ENCODE data around the gene ASIC5.

ASIC5 gene

DNA sequence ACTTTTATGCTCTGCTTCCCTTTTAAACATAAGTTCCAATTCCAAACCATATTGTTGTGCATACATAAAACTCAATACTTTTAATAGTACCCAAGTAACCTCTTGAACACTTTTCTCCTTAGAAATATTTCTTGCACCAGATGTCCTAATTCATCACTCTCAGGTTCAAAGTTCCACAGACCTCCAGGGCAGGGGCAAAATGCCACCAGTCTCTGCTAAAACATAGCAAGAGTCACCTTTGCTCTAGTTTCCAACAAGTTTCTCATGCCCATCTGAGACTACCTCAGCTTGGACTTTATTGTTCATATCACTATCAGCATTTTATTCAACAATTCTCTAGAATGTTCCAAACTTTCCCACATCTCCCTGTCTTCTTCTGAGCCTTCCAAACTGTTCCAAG lies 13.7 kb upstream of the ASIC5 start:
- DNase-seq (ENCODE audit: low read depth) = no peak

DNA sequence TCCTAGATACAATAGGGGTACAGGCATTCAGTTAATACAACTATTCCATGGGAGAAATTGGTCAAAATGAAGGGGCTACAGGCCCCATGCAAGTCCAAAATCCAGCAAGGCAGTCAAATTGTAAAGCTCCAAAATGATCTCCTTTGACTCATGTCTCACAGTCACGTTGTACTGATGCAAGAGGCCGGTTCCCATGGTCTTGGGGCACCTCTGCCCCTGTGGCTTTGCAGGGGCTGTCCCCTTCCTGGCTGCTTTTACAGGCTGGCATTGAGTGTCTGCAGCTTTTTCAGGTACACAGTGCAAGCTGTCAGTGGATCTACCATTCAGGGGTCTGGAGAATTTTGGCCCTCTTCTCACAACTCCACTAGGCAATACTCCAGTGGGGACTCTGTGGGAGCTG lies 12.5 kb upstream of the ASIC5 start:
- DNase-seq (ENCODE audit: low read depth) = no peak

DNA sequence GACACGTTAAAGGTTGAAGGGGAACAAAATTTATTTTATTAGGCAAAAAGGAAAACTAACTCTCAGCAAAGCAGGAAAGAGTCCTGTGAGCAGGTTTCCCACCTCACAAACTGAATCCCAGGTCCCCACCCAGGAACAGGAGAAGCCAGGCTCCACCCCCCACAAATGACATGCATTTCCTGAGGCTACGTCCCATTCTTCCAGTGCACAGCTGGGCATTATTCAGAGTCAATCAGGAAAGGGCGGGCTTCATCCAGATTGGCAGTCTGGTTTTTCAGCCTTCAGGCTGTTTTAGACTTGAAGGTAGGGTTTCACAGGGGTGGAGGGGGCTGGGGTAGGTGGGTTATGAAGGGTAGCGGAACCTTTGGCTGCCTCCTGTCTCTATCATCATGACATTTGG lies 11.9 kb upstream of the ASIC5 start:
- DNase-seq (ENCODE audit: low read depth) = no peak

DNA sequence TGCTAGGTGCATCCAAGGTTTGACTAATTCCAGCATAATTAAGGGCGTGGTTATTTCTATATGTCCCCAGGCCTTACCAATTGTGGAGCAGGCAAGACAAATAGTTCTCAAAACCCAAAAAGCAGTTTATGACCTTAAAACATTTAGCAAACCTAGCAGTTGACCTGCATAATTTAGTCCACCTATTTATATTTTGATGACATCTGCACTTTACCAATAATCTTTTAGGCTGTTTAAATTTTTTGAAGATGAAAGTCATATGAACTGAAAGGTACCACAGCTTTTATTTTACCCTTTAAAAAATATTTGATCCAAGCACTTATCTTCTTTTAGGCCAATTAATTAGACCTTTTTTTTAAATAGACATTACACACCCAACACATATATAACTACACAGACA lies 9.8 kb upstream of the ASIC5 start:
- no peak for DNase-seq (ENCODE audit: low read depth)

DNA sequence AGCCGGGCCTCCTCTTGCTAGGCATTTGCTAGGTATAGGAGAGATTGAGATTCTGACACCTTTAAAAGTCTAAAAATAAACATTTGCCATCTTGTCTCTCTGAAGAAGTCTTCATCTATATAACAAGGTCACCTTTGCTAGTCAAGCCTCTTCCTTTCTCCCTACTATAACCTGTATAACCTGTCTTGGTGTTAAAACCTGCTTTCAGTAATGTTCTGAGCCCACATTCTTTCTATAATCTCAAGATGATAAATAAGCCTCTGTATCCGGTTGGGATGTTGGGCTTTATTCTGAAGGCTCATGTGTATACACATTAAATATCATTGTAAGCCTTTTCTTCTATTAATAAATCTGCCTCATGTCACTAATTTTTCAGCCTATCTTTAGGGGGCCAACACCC lies 10.2 kb downstream of the ASIC5 start:
- DNase-seq (ENCODE audit: low read depth) = no peak

DNA sequence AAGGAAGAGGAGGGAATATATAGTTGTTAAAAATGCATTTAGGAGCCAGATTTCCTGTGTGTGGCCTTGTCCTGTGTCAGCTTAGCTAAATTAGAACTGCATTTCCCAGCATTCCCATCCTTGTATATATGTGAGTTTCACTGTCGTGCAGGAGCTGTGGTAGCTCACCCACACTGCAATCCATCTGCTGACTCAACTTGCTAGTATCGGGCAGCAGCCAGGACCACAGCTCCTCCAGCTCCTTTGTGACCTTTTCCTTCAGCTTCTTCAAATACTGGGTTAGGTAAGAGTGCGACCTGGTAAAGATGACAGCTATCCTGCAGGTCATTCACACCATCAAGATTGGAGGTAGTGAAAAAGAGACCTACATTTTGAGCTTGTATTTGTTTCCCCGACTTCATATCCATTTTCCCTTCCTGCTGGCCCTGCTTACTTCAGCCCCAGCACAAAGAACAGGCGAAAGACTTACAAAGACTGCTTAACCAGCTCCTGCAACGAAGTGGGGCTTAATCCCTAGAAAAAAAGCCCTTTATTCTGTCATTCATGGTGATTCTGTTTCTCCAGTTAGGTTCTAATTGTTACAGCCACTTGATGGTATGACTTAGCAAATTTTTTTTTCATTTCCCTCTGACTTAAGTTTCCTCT lies 11.4 kb downstream of the ASIC5 start:
- no peak for DNase-seq (ENCODE audit: low read depth)

DNA sequence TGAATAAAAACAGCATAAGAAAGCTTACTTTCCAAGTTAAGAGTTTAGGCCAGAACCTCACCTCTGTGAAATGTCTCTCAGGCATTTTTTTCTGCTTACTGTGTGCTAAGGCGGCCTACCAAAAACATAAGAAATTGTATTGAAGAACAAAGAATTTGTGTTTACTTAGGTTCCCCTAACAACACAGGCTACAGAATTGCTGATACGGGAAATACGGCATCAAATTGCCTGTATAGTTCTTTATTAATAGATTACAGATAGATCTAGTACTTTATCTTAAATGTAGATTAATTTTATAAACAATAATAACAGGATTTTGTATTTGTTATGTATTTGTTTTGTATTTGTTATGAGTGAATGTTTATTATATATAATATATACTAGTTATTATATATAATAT lies 12.9 kb downstream of the ASIC5 start:
- no peak for DNase-seq (ENCODE audit: low read depth)

DNA sequence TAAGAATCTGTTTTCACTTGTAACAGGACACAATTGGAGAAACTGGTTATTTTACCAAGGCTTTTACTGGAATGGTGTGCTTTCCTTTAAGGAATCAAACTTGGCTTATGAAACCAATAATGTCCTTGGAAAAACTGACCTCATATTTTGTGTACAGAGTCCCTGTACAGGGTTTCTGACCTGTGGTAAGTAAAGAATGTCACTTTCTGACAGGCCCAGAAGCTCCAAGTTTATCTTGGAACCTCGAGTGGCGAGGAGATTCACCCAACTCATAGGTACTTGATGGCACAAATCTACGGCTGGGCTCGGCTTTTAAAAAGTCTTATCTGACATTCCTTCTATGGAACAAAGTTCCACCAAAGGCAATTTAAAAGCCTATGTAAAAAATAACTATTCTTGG lies 17.0 kb downstream of the ASIC5 start:
- no peak for DNase-seq (ENCODE audit: low read depth)

DNA sequence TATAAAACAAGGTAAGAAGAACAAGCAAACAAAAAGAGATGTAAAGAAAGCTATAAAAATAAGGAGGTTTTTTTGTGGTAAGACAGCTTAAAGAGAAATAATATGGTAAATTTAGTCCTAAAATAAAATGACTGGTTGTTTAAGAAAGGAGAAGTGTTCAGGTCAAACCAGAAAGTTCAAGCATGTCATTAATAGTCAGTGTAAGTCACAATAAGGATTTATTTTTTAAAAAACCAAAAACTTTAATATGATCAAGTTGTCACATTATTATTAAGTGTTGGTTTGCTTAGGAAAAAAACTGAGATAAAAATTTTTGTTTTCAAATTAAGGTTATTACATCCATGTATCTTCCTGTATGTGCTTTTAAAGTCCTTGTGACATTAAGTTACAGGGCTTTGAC lies 19.1 kb downstream of the ASIC5 start:
- DNase-seq (ENCODE audit: low read depth) = no peak

DNA sequence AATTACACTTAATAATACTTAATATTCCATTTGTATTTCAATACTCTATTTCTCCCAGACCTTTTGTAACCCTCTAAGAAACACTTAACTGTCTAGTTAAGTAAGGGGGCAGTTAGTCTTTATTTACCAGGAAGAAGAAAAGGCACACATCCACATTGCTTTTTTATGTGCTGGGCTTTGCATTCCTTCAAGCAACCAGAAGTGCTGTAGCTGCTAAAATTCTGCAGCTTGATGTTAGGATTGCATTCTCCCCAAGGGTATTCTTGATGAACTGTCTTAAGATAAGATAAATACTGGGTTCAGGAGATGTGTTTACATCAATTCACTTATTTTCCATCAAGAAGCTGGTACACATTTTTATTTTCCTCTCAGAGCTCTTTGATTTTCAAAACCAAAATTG lies 24.0 kb downstream of the ASIC5 start:
- DNase-seq (ENCODE audit: low read depth) = no peak

DNA sequence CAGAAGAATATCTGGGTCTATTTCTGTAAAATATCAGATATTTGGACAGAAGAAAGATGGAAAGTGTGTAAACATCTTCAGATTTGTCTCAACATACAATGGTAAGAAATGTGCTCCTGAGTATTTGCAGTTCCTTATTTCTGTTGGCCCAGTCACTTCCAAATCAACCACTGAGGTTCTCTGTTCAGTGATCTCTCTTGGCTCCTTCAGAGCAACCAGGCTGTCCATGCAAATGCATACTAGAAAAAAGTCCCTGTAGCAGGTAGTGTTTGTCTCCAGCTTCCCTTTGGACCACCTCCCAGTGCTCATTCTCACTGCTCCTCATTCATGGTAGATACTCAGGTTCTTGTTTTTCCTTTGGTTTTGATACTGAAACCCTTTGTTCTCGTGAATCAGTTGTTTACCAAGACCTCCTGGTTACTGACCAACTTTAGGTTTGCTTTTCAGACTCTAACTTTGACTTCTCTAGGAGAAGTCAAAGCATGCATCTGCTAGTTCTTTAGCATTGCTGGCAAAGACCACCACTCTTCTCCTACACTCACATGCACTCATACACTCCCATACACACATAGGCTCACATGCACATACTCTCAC lies 28.8 kb downstream of the ASIC5 start:
- no peak for DNase-seq (ENCODE audit: low read depth)

DNA sequence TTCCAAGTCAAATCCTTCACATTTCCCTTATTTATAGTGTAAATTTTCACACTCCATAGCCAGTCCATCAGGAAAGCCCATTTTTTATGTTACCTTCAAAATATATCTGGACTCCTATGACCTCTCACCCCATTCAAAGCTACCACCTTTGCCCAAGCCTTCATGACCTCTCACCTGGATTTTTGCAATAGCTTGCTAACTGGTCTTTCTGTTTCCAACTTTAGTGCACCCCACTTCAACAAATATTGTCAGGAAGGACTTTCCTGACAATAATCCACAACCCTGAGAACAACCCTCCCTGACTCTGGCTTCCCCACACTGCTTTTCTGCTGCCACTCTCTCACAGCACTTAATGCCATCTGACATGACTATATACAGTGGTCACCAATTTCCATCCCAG lies 33.4 kb downstream of the ASIC5 start:
- DNase-seq (ENCODE audit: low read depth) = no peak

DNA sequence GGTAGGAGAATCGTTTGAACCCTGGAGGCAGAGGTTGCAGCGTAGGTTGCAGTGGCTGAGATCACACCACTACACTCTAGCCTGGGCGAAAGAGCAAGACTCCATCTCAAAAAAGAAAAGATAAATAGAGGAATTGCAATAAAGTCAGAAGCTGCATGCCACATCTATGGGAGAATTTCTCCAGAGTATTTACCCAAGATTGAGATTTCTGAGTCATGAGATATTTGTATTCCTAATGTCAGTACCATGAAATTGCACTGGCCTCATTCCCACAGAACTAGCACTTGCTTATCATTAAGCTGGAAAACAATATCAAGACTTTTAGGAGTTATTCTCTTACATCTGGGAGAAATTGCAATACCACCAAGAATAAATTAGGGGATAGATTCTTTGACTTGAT lies 37.4 kb downstream of the ASIC5 start:
- DNase-seq (ENCODE audit: low read depth) = no peak

DNA sequence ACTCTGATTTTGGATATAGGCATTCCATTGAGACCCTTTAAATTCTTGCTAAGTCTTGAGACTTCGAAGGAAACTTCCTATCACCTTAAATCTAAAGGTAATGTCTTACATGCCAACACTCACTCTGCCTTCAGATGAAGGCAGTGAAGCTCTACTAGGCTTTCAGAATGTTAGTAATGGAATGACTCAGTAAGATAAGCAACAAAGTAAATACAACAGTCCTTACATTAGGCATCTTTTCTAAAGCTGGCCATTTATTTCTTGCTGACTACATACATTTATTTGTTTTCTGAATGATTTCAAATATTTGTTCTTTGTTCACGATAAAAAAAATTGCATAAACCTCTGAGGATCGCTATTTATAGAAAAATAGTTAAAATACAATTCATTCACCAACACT lies 43.5 kb downstream of the ASIC5 start:
- no peak for DNase-seq (ENCODE audit: low read depth)

DNA sequence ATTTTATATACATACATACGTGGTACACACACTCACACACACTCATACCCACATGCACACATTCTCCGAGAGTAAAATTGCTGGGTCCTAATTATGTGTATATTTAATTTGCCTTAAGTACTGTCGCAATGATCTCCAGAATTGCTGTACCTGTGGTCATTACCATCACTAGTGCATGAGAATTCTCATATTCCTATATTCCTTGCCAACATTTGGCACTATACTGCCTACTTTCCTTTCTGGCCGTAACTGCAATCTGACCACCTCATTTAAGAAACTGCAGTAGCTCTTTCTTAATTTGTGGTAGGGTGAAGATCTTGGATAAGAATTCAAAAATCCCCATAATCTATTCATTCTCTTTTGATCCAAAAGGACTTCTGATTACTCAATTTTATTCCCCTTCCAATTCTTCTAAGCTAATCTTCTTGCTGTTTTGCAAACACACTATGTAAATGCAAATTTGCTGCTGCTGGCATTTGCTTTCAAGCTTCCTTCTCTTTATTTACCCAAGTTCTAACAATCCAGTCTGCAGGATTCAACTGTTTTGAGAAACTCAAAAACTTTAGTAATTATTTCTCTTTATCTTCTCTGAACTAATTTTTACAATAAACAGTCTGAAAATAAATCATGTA lies 45.1 kb downstream of the ASIC5 start:
- no peak for DNase-seq (ENCODE audit: low read depth)

DNA sequence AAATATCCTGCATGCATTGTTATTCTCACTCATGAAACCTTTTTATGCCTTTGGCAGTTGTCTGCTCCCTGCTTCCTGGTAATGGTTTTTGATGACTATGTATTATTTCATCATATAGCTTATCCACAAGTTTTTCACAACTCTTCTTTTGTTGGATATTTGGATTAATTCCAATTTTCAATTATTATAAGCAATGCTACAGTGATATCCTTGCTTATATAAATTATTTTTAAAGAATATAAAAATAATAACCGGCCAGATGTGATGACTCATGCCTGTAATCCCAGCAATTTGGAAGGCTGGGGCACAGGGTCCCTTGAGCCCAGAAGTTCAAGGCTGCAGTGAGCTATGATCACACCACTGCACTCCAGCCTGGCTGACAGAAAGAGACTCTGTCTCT lies 47.0 kb downstream of the ASIC5 start:
- DNase-seq (ENCODE audit: low read depth) = peak; percentile 21

DNA sequence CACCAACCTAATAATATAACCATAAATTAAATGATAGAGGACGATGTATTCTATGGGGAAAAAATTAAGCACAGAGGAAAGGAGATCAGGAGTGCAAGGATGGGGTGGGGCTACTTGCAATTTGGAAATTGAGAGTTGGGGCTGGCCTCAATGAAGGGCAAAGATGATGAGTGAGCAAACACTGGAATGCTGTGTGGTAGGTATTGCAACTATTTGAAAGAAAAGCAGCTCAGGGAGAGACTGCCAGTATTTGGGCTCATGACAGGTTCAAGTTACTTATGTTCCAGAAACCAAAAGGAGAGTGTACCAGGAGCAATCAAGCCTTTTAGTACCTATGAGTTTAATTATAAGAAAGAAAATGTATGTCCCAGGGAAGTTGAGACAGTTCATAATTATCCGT lies 47.4 kb downstream of the ASIC5 start:
- no peak for DNase-seq (ENCODE audit: low read depth)

DNA sequence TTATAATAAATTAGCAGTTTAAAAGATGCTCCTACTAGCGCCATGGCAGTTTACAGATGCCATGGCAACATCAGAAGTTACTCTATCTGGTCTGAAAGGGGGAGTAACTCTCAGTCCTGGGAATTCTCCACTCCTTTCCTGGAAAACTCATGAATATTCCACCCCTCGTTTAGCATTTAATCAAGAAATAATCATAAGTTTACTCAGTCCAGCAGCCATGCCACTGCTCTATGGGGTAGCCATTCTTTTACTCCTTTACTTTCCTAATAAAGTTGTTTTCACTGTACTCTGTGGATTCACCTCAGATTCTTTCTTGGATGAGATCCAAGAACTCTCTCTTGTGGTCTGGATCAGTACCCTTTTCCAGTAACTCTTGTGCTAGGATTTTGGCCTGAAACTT lies 55.0 kb downstream of the ASIC5 start:
- no peak for DNase-seq (ENCODE audit: low read depth)

DNA sequence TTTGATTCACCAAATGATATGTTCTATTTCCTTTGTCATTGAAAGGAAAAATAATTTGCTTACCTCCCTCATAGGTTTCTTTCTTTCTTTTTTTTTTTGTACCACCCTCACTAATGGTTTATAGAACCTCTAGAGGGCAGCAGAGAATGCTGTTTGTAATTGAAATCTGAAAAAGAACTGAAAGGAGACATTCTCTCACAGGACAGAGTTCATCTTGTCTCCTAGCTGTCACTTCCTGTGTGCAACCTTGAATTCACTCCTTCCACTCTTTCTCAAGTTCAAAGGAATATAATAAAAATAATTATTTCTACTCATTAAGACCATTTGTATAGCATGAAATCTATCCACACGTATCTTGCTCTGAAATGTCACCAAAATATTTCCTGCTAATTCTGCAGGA lies 56.2 kb downstream of the ASIC5 start:
- DNase-seq (ENCODE audit: low read depth) = peak; percentile 82

DNA sequence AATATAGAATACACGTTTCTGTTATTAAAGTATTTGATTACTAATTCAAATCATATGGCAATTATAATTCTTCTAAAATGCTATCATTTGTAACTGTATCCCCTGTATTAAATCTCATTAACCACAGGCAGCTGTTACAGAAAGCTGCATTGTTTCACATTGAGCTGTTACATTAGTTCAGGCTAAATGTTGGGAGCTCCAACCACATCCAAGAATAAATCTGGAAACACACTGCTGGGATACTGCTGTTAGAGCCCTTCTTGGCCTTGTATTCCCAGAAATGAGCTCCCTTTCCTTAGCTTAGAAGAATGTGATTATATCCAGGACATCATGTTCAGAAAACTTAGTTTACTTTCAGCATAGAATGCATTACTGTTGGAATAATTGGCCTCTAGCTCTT lies 59.1 kb downstream of the ASIC5 start:
- DNase-seq (ENCODE audit: low read depth) = no peak

DNA sequence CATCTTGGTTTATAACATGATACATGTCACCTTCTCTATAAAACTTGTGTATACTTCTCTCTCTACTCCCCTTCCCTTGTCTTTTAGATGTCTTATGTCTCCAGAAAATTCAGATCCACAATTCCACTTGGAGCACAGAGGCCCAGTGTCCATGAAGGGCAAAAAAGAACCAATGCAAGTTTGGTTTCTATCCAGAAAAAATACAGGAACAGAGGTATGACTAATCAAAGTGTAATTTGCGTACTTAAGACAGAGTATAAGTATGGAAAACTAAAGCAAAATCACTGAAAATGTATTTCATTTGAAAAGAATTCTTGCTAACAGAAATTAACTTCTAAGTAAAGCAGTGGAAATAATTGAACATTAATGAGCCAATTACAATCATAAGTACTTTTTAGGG lies 61.1 kb downstream of the ASIC5 start:
- no peak for DNase-seq (ENCODE audit: low read depth)

DNA sequence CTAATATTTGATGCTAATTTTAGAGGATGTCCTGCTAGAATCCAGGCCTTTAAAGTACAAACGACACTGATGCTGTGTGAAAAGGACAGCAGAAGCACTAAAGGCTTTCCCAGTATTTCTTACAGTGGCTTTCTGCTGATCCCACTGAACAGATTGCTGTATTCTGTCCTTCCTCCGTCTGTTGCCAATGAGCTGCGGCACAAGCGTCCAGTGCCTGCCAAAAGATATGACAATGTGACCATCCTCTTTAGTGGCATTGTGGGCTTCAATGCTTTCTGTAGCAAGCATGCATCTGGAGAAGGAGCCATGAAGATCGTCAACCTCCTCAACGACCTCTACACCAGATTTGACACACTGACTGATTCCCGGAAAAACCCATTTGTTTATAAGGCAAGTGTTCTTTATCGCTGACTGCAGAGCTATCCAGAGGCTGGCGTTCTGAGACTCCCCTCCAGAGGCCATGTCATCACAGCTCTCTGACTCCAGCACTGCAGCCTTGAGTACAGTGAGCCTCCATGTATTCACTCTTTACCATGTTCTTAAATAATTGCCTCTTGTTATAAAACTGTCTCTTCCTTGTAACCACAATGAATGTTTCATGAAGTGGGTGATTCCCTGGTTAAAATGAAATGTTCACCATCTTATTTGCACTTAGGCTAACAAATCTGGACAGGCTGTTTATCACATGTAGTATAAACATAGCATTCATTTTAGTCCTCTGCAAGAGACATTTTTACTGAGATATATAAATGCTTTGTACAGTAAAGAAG lies 63.7 kb downstream of the ASIC5 start:
- DNase-seq (ENCODE audit: low read depth) = no peak

DNA sequence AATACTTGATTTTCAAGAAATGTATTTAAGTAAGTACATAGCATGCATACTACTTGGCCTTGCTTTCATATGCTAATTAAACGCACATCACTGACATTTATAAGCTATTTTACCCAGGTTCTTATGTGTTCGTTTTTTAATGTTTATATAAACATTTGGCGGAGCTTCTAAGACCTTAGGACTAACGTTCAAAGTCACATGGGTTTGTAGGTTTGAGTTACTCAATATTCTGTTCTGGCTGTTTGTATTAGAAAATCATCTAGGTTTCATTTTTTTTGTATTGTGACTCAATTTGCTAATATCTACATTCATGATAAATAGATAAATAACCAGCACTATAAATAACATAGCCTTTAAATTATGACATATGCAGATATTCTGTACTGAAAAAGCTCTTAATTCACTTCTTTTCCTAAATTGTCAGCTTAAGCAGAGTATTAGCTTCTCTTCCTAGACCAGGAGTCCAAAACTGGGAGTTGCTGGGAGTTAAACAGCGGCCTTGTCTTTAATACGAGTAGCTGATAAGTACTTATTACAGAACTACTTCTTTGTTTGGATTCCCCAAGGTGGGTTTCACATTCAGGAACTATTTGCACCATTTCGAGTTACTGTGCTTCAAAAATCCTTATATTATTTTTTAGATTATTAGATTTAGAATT lies 65.3 kb downstream of the ASIC5 start:
- no peak for DNase-seq (ENCODE audit: low read depth)

All from fibroblast of the conjunctiva (primary cell).